Nephron (organoid): Measurements from ENCODE around the gene TMEM143.

Experiments
- H3K27ac Mint-ChIP-seq, 3 experiments: 2 replicates each; pipeline ENCODE4 v1.8.0; 2020; ENCODE audit warnings: mixed read lengths in 3 of 3, mild to moderate bottlenecking in 2 of 3, moderate library complexity in 1 of 3
- H3K27me3 Mint-ChIP-seq: 2 replicates; pipeline ENCODE4 v1.8.0; 2021; ENCODE audit warnings: low read depth, mild to moderate bottlenecking, moderate library complexity, mixed read lengths
- H3K36me3 Mint-ChIP-seq: 2 replicates; pipeline ENCODE4 v1.8.0; 2020; ENCODE audit warnings: low read depth, mixed read lengths
- H3K4me1 Mint-ChIP-seq: 2 replicates; pipeline ENCODE4 v1.8.0; 2020; ENCODE audit warnings: mixed read lengths
- H3K4me3 Mint-ChIP-seq, 3 experiments: 2 replicates each; pipeline ENCODE4 v1.8.0; 2020; ENCODE audit warnings: mild to moderate bottlenecking in 3 of 3, mixed read lengths in 3 of 3, moderate library complexity in 2 of 3
- H3K9me3 Mint-ChIP-seq: 2 replicates; pipeline ENCODE4 v1.8.0; 2020; ENCODE audit warnings: mixed read lengths
- TF ChIP-seq, protein P1 (sequence below), 3 experiments: fragments of 200-600 bp; sonication (generic); IDR thresholded peaks; one replicate each; pipeline ENCODE4 v1.5.0; 2021; ENCODE audit warnings: antibody characterized with exemption in 3 of 3; ENCODE audit not compliant: unreplicated experiment in 3 of 3

The TMEM143 gene

DNA sequence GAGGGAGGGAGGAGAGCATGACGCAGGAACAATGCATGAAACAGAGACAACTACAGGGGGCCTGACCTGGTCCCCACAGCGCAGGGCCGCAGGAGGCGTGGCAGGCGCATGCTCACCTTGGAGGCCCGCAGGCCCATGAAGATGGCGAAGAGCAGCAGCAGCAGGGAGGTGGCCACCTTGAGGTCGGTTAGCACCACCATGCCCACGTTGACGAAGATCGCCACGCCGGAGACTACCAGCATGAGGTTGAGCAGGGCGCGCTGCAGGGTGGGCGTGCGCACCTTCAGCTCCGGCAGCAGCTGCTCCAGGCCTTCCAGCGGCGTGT lies 21.4 kb downstream of the TMEM143 start:
- Mint-ChIP-seq H3K36me3 (no peaks in the 10 kb centered on the region), H3K27ac (no peak overlapping the region), H3K4me1 (no peaks in the 10 kb centered on the region), H3K27me3 (no peaks in the 10 kb centered on the region), H3K4me3 (no peak overlapping the region), H3K9me3 (no peaks in the 10 kb centered on the region)
- TF ChIP-seq, protein P1, sequence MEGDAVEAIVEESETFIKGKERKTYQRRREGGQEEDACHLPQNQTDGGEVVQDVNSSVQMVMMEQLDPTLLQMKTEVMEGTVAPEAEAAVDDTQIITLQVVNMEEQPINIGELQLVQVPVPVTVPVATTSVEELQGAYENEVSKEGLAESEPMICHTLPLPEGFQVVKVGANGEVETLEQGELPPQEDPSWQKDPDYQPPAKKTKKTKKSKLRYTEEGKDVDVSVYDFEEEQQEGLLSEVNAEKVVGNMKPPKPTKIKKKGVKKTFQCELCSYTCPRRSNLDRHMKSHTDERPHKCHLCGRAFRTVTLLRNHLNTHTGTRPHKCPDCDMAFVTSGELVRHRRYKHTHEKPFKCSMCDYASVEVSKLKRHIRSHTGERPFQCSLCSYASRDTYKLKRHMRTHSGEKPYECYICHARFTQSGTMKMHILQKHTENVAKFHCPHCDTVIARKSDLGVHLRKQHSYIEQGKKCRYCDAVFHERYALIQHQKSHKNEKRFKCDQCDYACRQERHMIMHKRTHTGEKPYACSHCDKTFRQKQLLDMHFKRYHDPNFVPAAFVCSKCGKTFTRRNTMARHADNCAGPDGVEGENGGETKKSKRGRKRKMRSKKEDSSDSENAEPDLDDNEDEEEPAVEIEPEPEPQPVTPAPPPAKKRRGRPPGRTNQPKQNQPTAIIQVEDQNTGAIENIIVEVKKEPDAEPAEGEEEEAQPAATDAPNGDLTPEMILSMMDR (IDR thresholded peaks at IDR 0.05; ENCODE audit: unreplicated experiment in 3 of 3), result no peak

DNA sequence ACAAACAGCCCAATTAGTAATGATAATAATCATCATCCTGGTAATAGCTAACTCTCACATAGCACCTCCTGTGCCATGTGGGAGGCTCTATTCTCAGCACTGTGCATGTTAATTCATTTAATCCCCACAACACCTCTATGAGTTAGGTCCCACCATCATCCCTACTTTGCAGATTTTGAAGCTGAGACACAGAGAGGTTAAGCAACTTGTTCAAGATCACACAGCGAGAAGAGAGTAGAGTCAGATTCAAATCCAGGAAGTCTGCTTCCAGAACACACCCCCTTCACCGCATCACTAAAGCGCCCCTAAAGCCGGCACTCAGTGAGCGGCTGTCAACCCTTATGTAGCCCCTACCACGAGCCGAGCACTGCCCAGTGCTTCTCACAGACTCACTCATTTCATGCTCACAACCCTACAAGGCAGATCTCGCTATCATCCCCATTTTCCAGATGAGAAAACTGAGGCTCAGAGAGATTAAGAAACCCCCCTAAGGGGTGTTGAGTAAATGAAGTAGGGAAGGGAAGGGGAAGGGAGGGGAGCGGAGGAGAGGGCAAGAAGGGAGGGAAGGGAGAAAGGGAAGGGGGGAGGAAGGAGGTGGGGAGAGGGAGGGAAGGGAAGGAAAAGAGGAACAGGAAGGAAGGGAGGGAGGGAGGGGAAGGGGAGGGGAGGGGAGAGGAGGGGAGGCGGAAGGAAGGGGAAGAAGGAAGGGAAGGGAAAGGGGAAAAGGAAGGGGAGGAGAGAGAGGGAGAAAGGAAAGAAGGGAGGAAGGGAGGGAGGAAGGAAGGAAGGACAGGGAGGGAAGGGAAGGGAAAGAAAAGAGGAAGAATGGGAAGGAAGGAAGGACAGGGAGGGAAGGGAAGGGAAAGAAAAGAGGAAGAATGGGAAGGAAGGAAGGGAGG lies 22.0 kb downstream of the TMEM143 start:
- no peaks in the 10 kb centered on the region for H3K27me3 Mint-ChIP-seq
- TF ChIP-seq, protein P1 (IDR thresholded peaks at IDR 0.05; ENCODE audit: unreplicated experiment in 3 of 3), result no peak
- H3K9me3 Mint-ChIP-seq, result no peaks in the 10 kb centered on the region
- no peak overlapping the region for H3K4me3 Mint-ChIP-seq
- no peak overlapping the region for H3K27ac Mint-ChIP-seq
- no peaks in the 10 kb centered on the region for H3K4me1 Mint-ChIP-seq
- H3K36me3 Mint-ChIP-seq, result no peaks in the 10 kb centered on the region

DNA sequence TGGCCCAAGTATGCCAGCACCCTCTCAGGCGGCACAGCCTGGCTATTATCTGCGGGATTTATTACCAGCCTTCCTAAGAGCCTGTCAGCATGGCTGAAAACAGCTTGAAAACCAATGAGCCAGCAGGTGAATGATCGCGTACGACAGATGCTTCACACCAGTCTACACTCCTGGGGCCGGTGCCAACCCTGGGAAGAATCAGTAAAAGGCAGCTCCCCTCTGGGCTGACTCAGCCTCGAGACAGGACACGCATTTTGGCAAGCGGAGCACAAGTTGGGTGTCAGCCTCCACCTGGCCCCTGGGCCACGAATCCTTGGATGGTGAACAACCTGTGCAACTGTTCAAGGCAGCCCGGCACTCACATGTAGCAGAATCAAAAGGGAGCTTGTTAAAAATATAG lies 22.7 kb downstream of the TMEM143 start:
- H3K36me3 Mint-ChIP-seq, result no peaks in the 10 kb centered on the region

DNA sequence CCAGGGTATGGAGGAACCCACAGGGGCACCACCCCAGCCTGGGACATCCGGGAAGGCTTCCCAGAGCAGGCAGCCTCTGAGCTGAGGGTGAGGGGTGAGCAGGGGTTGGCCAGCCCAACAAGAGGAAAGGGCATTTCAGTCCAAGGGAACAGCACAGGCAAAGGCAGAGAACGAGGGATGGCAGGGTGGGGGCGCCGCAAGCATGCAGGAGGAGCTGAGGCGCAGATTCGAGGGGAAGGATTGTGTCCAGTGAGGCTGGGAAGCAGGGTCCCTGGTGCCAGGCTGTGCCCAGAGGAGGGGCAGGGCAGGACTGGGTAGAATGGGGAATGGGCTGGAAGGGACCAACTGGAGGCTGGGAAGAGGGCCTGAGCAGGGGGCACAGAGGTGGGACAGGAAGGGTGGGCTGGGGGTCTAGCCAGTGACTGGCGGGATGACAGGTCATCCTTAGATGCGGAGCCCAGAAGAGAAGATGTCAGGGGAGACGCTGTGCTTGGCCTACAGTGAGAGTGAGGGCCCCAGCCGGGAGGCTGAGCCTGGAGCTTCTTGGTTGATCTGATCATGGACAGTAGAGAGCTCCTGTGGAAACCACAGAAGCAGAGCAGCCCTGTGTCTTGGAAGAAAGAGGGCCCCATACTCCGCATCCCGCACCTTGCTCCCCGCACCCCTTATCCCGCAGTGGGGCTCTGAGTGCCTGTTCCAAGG lies 24.8 kb downstream of the TMEM143 start:
- Mint-ChIP-seq H3K36me3 (no peaks in the 10 kb centered on the region), H3K4me1 (no peaks in the 10 kb centered on the region), H3K9me3 (no peaks in the 10 kb centered on the region), H3K27me3 (no peaks in the 10 kb centered on the region), H3K27ac (no peak overlapping the region), H3K4me3 (no peak overlapping the region)
- TF ChIP-seq, protein P1 (IDR thresholded peaks at IDR 0.05; ENCODE audit: unreplicated experiment in 3 of 3), result no peak

More for the DNA sequence above, 22.7 kb downstream of the TMEM143 start:
- Mint-ChIP-seq H3K4me1 (no peaks in the 10 kb centered on the region), H3K27ac (no peak overlapping the region), H3K9me3 (no peaks in the 10 kb centered on the region), H3K4me3 (no peak overlapping the region), H3K27me3 (no peaks in the 10 kb centered on the region)
- TF ChIP-seq, protein P1 (IDR thresholded peaks at IDR 0.05; ENCODE audit: unreplicated experiment in 3 of 3), result no peak

DNA sequence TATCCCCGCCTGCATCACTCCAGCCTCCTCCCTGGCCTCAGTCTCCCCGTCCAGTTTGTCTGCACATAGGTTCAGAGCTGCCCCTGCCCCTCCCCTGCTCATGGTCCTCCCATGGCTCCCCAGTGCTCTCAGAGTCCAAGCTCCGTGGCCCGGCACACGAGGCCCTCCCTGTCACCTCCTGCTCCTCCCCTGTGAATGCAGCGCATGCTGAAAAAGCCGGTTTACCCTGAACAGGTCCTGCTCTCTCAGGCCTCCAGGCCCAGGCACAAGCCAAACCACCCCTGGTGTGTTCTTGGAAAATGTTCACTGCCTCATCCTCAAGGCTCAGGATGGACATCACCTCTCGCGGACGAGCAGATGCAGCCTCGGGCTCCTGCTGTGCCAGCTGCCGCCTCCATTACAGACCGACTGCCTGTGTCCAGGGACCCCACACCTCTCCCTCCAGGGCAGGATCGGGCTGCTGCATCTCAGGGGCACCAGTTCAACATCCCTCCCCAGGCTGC lies 25.4 kb downstream of the TMEM143 start:
- Mint-ChIP-seq H3K4me1 (peaks cover 4% of the 10 kb centered on the region), H3K9me3 (no peaks in the 10 kb centered on the region), H3K4me3 (no peak overlapping the region), H3K27me3 (no peaks in the 10 kb centered on the region), H3K27ac (no peak overlapping the region), H3K36me3 (no peaks in the 10 kb centered on the region)
- TF ChIP-seq, protein P1 (IDR thresholded peaks at IDR 0.05; ENCODE audit: unreplicated experiment in 3 of 3), result no peak
